HCT116 (cell line): Measurements from ENCODE around the gene JUN. TPM values are rescaled to one million over a fixed set of nuclear protein-coding genes. Genes with fewer than 3 reads are reported as not detected.

Experiments
- ATAC-seq: fragments of 200-7000 bp; cut with Tn5 transposase; 2 replicates; pipeline ENCODE4 v1.9.1; 2020; ENCODE audit warnings: mild to moderate bottlenecking, moderate library complexity
- BruUV-seq: library from RNA; stranded (reverse); fragments of 400-500 nt; replicated peaks from 2 replicates; lab custom pipeline; 2021; lab: Mats Ljungman, UMichigan
- CTCF ChIA-PET: fragments of 300-600 bp; sonication (Branson Sonifier 250); formaldehyde crosslinking; loops from one replicate; lab custom pipeline; 2021; ENCODE audit warnings: antibody characterized with exemption; lab: Charles Lee
- POLR2A ChIA-PET: fragments of 300-600, 350-600 bp; sonication (Branson Sonifier 250); formaldehyde crosslinking; loops from one replicate; lab custom pipeline; 2021; ENCODE audit warnings: antibody characterized with exemption; lab: Charles Lee
- RAD21 ChIA-PET, 2 experiments: fragments of 300-600 bp; sonication (Branson Sonifier 250); formaldehyde crosslinking; loops; one replicate each; lab custom pipeline; 2023; ENCODE audit warnings: low total read pairs in 2 of 2; ENCODE audit not compliant: uncharacterized antibody in 2 of 2, unreplicated experiment in 2 of 2, low non-redundant PET in 1 of 2; lab: Charles Lee
- DNase-seq: peaks from one replicate; pipeline ENCODE4 v3.0.0-alpha.2; 2010; ENCODE audit warnings: low read depth, low spot score
- H2AFZ ChIP-seq: fragments of 200-600 bp; shearing (Covaris generic), sonication (generic); 2 replicates; pipeline ENCODE4 v1.6.1; 2017; ENCODE audit warnings: low read depth, mixed run types, mixed read lengths, antibody characterized with exemption, low read length; ENCODE audit not compliant: poor library complexity, severe bottlenecking
- H3K27ac ChIP-seq: 2 replicates; pipeline ENCODE4 v1.5.1; 2012; ENCODE audit warnings: low read depth, low read length
- H3K27me3 ChIP-seq: fragments of 200-600 bp; sonication (generic); 2 replicates; pipeline ENCODE4 v1.6.1; 2016; ENCODE audit warnings: mixed run types, low read length, mixed read lengths; ENCODE audit not compliant: insufficient read depth
- H3K36me3 ChIP-seq, 2 experiments: fragments of 200-500 bp in 1 of 2; fragments of 200-600 bp in 1 of 2; sonication (Bioruptor generic) in 1 of 2; sonication (generic) in 1 of 2; 2 replicates each; pipeline versions ENCODE4 v1.5.1 to v1.6.1; 2014 to 2016; ENCODE audit warnings: low read length in 2 of 2, inconsistent platforms in 1 of 2, mixed read lengths in 1 of 2, mixed run types in 1 of 2; ENCODE audit not compliant: insufficient read depth in 2 of 2, control insufficient read depth in 1 of 2
- H3K4me1 ChIP-seq, 2 experiments: fragments of 200-600 bp in 1 of 2; sonication (generic) in 1 of 2; 2 replicates each; pipeline versions ENCODE4 v1.5.1 to v1.6.1; 2012 to 2017; ENCODE audit warnings: low read length in 2 of 2, inconsistent platforms in 1 of 2, mild to moderate bottlenecking in 1 of 2, mixed read lengths in 1 of 2, mixed run types in 1 of 2, moderate library complexity in 1 of 2; ENCODE audit not compliant: insufficient read depth in 2 of 2, control insufficient read depth in 1 of 2
- H3K4me2 ChIP-seq: fragments of 200-600 bp; sonication (generic); 2 replicates; pipeline ENCODE4 v1.6.1; 2017; ENCODE audit warnings: mixed run types, low read length, mixed read lengths
- H3K4me3 ChIP-seq, 2 experiments: fragments of 200-600 bp in 1 of 2; sonication (generic) in 1 of 2; replicated peaks in 1 of 2; 2 replicates each; pipeline ENCODE4 v1.5.1; 2011 to 2016; ENCODE audit warnings: low read length in 2 of 2, control low read depth in 1 of 2, low read depth in 1 of 2, mild to moderate bottlenecking in 1 of 2, mixed read lengths in 1 of 2, mixed run types in 1 of 2
- H3K79me2 ChIP-seq: fragments of 200-600 bp; sonication (generic); 2 replicates; pipeline ENCODE4 v1.6.1; 2017; ENCODE audit warnings: mild to moderate bottlenecking, mixed run types, low read length, moderate library complexity, mixed read lengths; ENCODE audit not compliant: insufficient read depth
- H3K9ac ChIP-seq: fragments of 200-600 bp; sonication (generic); 2 replicates; pipeline ENCODE4 v1.6.1; 2016; ENCODE audit warnings: low read length, mixed read lengths
- H3K9me2 ChIP-seq: fragments of 200-600 bp; sonication (generic), shearing (Covaris generic); 2 replicates; pipeline ENCODE4 v1.6.1; 2017; ENCODE audit warnings: mixed run types, mild to moderate bottlenecking, moderate library complexity; ENCODE audit not compliant: insufficient read depth
- H3K9me3 ChIP-seq, 2 experiments: fragments of 200-500 bp in 1 of 2; fragments of 200-600 bp in 1 of 2; sonication (Bioruptor generic) in 1 of 2; sonication (generic) in 1 of 2; 2 replicates each; pipeline ENCODE4 v1.6.1; 2014 to 2017; ENCODE audit warnings: low read length in 2 of 2, mixed read lengths in 2 of 2, inconsistent platforms in 1 of 2, low read depth in 1 of 2, mild to moderate bottlenecking in 1 of 2, mixed run types in 1 of 2, moderate library complexity in 1 of 2; ENCODE audit not compliant: control insufficient read depth in 1 of 2, insufficient read depth in 1 of 2
- H4K20me1 ChIP-seq: fragments of 200-600 bp; sonication (generic), shearing (Covaris generic); 2 replicates; pipeline ENCODE4 v1.6.1; 2017; ENCODE audit warnings: mixed run types, mild to moderate bottlenecking, moderate library complexity; ENCODE audit not compliant: insufficient read depth
- CEBPB ChIP-seq: IDR thresholded peaks from 2 replicates; pipeline ENCODE4 v1.6.1; 2012; ENCODE audit warnings: low read depth
- EZH2 ChIP-seq: fragments of 200-600 bp; sonication (generic); IDR thresholded peaks from 2 replicates; pipeline ENCODE4 v1.6.1; 2017; ENCODE audit warnings: antibody characterized with exemption, mixed run types
- JUND ChIP-seq: IDR thresholded peaks from 2 replicates; pipeline ENCODE4 v1.6.1; 2012
- POLR2A ChIP-seq: IDR thresholded peaks from 2 replicates; pipeline ENCODE4 v1.7.0; 2011; ENCODE audit warnings: borderline replicate concordance; ENCODE audit not compliant: insufficient read depth, insufficient read length; ENCODE audit errors: extremely low read depth
- POLR2AphosphoS5 ChIP-seq: IDR thresholded peaks from 2 replicates; pipeline ENCODE4 v1.6.1; 2011; ENCODE audit warnings: mild to moderate bottlenecking, low read depth, low read length, moderate library complexity
- REST ChIP-seq: IDR thresholded peaks from 2 replicates; pipeline ENCODE4 v1.6.1; 2012; ENCODE audit warnings: low read depth
- SIN3A ChIP-seq: IDR thresholded peaks from 2 replicates; pipeline ENCODE4 v1.6.1; 2012; ENCODE audit warnings: low read depth
- YY1 ChIP-seq: IDR thresholded peaks from 2 replicates; pipeline ENCODE4 v1.6.1; 2011; ENCODE audit warnings: low read length, low read depth, moderate library complexity, mild to moderate bottlenecking; ENCODE audit not compliant: insufficient replicate concordance; ENCODE audit errors: extremely low read depth
- ZBTB33 ChIP-seq: IDR thresholded peaks from 2 replicates; pipeline ENCODE4 v1.6.1; 2011; ENCODE audit warnings: mild to moderate bottlenecking, low read length, moderate library complexity; ENCODE audit not compliant: insufficient replicate concordance; ENCODE audit errors: extremely low read depth
- intact Hi-C: fragments of 100-400 bp; cut with micrococcal nuclease; formaldehyde crosslinking; loops from 2 replicates; pipeline ENCODE4 v1.10.0; 2022
- total RNA-seq: library from RNA; stranded (reverse); gene quantifications from one replicate; pipeline ENCODE4 v1.2.1, GENCODE V29; 2021; ENCODE audit not compliant: unreplicated experiment

JUN gene
- total RNA-seq, 1 experiment from 2014 or later: 18.7 TPM

DNA sequence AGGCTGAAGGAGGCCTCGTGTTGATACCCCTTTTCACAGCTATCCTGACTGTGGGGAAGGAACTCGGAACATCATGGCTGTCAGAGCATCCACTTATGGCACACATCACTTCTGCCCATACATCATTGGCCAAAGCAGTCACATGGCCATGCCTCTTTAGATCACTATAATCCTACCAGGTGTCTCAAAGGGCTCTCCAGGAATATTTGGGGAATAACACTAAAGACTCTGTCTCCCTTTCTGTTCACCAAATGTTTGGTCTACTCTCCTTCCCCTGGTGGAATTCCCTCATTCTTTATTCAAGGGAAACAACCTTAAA, 3.0 kb upstream of the JUN start:
- intact Hi-C loops: loop anchor here (5.0 to 10.0 kb wide), 2 partner anchors 648 to 970 kb away; no protein-coding TSS in a partner anchor
- H2AFZ ChIP-seq: no peak overlapping the region
- BruUV-seq: no TSS peak

More for the DNA sequence above, 3.0 kb upstream of the JUN start:
- TF ChIP-seq POLR2AphosphoS5 (no peak), SIN3A (no peak), CEBPB (no peak), POLR2A (no peak), YY1 (no peak), ZBTB33 (no peak), EZH2 (no peak), REST (no peak), JUND (no peak)
- H3K9me2 ChIP-seq: no peaks in the 10 kb centered on the region
- no peak for ATAC-seq
- H3K4me3 ChIP-seq: no peak overlapping the region
- no peak overlapping the region for H3K4me2 ChIP-seq
- H3K79me2 ChIP-seq: peaks cover 15% of the 10 kb centered on the region
- H3K9me3 ChIP-seq: no peaks in the 10 kb centered on the region
- ChIA-PET RAD21 (no interaction called here), CTCF (no interaction called here), POLR2A (no interaction called here)
- no peaks in the 10 kb centered on the region for H3K36me3 ChIP-seq
- no peaks in the 10 kb centered on the region for H4K20me1 ChIP-seq
- no peak overlapping the region for H3K27ac ChIP-seq
- H3K4me1 ChIP-seq: peaks cover 10 to 23% of the 10 kb centered on the region in 2 experiments; a peak in 3 of 4 replicates
- no peaks in the 10 kb centered on the region for H3K27me3 ChIP-seq
- DNase-seq: no peak
- H3K9ac ChIP-seq: no peak overlapping the region
